SJSA1 (cell line): Measurements from ENCODE around the gene OR2C3. TPM values are rescaled to one million over a fixed set of nuclear protein-coding genes. Genes with fewer than 3 reads are reported as not detected.
"Not testable (repeated sequence)": the region's sequence is repeated elsewhere in the genome, so short reads cannot be mapped to it uniquely, and the experiment has no call there.

ENCODE experiments used
- DNase-seq, 2 experiments: peaks; one replicate each; pipeline ENCODE4 v3.0.0-alpha.2; 2015 to 2020; ENCODE audit warnings: low spot score in 2 of 2, low read depth in 1 of 2
- H3K27ac ChIP-seq: fragments of 250-450 bp; sonication (Bioruptor Pico); 2 replicates; pipeline ENCODE4 v1.5.1; 2020; ENCODE audit warnings: mild to moderate bottlenecking, moderate library complexity
- H3K27me3 ChIP-seq: fragments of 250-450 bp; sonication (Bioruptor Pico); replicated peaks from 2 replicates; pipeline ENCODE4 v1.5.1; 2020; ENCODE audit warnings: mild to moderate bottlenecking, moderate library complexity
- H3K36me3 ChIP-seq: fragments of 250-450 bp; sonication (Bioruptor Pico); 2 replicates; pipeline ENCODE4 v1.5.1; 2020; ENCODE audit warnings: mild to moderate bottlenecking
- H3K4me1 ChIP-seq: fragments of 250-450 bp; sonication (Bioruptor Pico); replicated peaks from 2 replicates; pipeline ENCODE4 v1.6.1; 2021; ENCODE audit warnings: mild to moderate bottlenecking
- H3K4me3 ChIP-seq: fragments of 250-450 bp; sonication (Bioruptor Pico); 2 replicates; pipeline ENCODE4 v1.5.1; 2020; ENCODE audit warnings: mild to moderate bottlenecking
- H3K9me3 ChIP-seq: fragments of 250-450 bp; sonication (Bioruptor Pico); replicated peaks from 2 replicates; pipeline ENCODE4 v1.5.1; 2020; ENCODE audit warnings: mild to moderate bottlenecking
- total RNA-seq: library from RNA; depleted of rRNA; stranded (reverse); fragments of >200 nt; shearing (Covaris generic); gene quantifications from 2 replicates; pipeline ENCODE4 v1.2.3, GENCODE V29; 2014

OR2C3 gene
- total RNA-seq, 1 experiment from 2014 or later, result not detected

DNA sequence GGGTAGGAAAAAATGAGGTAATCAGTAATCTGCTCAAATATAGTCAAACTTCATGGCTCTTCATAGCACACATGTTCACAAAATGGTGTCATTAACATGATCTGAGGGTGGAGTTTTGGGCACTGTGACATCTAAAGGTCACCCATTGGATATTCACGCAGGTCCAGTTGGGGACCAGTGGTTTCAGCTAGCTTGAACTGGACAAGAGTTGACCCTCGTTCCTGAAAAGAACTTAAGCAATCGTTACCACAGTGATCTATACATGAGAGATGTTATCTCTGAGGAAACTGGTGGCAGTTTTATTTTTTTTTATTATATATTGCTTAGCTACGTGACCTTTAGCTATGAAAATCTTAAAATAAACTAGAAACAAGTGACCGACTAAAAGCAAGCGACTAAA is 3.0 kb upstream of the OR2C3 start:
- no peaks in the 10 kb centered on the region for H3K36me3 ChIP-seq
- no peaks in the 10 kb centered on the region for H3K27me3 ChIP-seq
- no peak overlapping the region for H3K4me3 ChIP-seq
- peaks cover 11% of the 10 kb centered on the region for H3K9me3 ChIP-seq
- no peak for DNase-seq
- H3K4me1 ChIP-seq, result no peaks in the 10 kb centered on the region
- no peak overlapping the region for H3K27ac ChIP-seq

DNA sequence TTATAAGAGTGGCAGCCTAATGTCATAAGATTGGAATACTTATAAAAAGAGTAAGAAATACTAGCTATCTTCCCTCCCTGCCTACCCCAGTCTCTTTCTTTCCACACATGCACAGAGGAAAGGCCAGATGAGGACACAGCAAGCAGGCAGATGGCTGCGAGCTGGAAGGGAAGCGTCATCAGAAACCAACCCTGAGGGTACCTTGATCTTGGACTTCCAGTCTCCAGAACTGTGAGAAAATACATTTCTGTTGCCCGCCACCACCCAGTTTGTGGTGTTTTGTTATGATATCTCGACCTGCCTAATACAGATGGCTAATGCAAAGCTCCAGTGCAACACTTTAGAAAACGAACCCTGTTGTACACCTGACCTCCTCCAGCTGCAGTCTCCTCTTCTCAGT is 2.3 kb upstream of the OR2C3 start:
- no peaks in the 10 kb centered on the region for H3K4me1 ChIP-seq
- no peaks in the 10 kb centered on the region for H3K27me3 ChIP-seq
- no peaks in the 10 kb centered on the region for H3K36me3 ChIP-seq
- peaks cover 11% of the 10 kb centered on the region for H3K9me3 ChIP-seq
- DNase-seq, result no peak
- no peak overlapping the region for H3K27ac ChIP-seq
- no peak overlapping the region for H3K4me3 ChIP-seq

DNA sequence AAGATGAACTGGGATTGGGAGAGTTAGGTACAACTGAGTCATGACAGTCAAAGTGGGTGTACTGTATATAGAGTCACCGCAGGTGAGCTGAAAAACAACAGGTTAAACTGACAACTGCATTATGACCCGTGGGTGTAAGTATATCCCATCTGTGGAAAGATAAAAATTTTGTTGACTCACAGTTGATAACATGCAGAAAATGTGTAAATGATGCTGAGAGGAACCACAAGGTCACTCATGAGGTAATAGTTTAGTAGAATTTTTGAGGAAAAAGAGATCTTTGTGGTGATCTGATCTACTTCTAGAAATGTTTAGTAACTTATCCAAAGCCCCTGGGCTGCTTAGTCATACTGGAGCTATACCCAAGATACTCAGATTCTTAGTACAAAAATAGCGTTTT is 838 bp downstream of the OR2C3 start:
- DNase-seq, result no peak
- Histone ChIP-seq H3K27me3 (no peaks in the 10 kb centered on the region), H3K9me3 (peaks cover 11% of the 10 kb centered on the region), H3K4me1 (no peaks in the 10 kb centered on the region), H3K27ac (no peak overlapping the region), H3K36me3 (no peaks in the 10 kb centered on the region), H3K4me3 (no peak overlapping the region)

DNA sequence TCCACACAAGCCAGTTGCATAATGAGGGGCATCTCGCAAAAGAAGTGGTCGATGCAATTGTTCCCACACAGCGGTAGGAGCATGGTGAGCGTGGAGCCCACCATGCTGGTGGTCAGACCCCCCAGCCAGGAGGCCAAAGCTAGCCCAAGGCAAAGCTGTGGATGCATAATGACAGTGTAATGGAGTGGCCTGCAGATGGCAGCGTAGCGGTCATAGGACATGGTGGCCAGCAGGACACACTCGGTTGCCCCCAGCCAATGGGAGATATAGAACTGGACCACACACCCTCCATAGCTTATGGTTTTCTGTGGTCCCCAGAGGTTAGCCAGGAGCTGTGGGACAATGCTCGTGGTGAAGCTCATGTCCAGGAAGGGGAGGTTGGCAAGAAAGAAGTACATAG is 4.3 kb downstream of the OR2C3 start:
- no peak overlapping the region for H3K4me3 ChIP-seq
- H3K4me1 ChIP-seq, result no peaks in the 10 kb centered on the region

DNA sequence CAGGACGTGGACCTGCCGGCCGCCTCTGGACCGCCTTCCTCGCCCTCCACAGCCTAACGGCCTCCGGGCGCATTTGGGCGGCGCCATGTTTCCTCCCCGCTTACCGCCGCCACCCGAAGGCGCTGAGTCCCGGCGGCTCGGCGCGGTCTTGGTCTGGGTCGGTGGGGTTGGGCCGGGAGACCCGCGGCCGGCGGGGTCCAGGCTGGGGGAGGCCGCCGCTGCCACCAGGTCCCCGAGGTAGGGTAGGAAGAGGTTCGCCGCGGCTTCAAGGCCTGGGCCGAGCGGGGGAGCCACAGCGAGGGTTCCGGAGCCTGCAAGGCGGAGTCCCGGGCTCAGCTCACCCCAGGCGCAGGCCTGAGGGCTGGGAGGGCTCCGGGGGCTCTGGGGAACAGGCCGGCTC is 5.5 kb downstream of the OR2C3 start:
- H3K36me3 ChIP-seq, result no peaks in the 10 kb centered on the region
- no peak overlapping the region for H3K4me3 ChIP-seq
- no peaks in the 10 kb centered on the region for H3K27me3 ChIP-seq
- no peak for DNase-seq
- no peaks in the 10 kb centered on the region for H3K4me1 ChIP-seq
- no peak overlapping the region for H3K27ac ChIP-seq
- H3K9me3 ChIP-seq, result peaks cover 12% of the 10 kb centered on the region

More for the DNA sequence above, 4.3 kb downstream of the OR2C3 start:
- no peak overlapping the region for H3K27ac ChIP-seq
- no peak for DNase-seq
- H3K27me3 ChIP-seq, result no peaks in the 10 kb centered on the region
- H3K9me3 ChIP-seq, result peaks cover 14% of the 10 kb centered on the region
- no peaks in the 10 kb centered on the region for H3K36me3 ChIP-seq

DNA sequence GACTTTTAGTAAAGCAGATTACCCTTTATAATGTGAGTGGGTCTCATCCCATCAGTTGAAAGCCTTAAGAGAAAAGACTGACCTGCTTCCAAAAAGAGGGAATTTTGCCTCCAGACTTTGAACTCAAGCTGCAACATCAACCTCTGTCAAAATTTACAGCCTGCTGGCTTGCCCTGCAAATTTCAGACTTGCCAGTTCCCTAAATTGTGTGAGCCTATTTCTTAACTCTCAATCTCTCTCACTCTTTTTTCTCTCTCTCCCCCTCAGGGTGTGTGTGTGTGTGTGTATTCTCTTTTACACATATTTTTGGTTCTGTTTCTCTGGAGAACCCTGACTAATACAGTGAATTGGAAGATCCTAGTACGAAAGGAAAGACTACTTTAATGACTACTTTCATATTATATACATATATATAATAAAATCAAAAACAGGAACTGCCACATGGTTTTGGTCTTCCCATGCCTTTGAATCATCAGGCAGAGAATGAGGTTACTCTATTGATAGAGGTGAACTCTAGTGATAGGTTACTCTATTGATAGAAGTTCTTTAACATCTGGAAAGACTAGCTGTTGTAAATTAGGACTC is 6.4 kb downstream of the OR2C3 start:
- DNase-seq, result no peak
- H3K27me3 ChIP-seq, result no peaks in the 10 kb centered on the region
- no peaks in the 10 kb centered on the region for H3K36me3 ChIP-seq
- H3K27ac ChIP-seq, result no peak overlapping the region
- no peaks in the 10 kb centered on the region for H3K4me1 ChIP-seq
- no peak overlapping the region for H3K4me3 ChIP-seq
- peaks cover 7% of the 10 kb centered on the region for H3K9me3 ChIP-seq

DNA sequence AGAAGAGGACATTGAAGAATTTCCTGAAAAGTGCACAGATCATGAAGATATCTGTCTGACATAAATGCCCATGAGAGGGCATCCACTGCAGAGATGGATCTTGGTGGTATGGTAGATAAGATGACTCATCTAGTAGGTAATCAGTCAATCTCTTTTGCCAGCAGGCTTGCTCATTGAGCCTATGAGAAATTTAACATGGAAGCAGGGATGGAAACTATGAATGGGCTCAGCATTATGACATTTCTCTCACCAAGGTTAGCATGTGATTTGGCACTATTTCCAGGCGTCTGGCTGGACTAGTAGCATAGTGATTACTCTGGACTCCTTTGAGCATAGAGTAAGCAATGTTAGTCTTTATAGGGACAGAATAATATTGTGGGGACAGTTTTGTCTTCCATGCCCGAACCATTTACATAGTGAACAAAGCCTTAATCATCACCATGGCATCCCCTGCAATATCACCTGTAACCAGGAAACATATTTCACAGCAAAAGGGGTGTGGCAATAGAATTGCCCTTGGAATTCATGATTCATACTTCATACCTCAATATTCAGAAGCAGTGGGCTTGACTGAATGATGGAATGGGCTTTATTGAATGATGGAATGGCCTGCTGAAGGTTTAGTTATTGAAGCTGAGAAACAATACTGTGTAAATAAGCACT is 7.3 kb downstream of the OR2C3 start:
- Histone ChIP-seq H3K27ac (no peak overlapping the region), H3K4me1 (no peaks in the 10 kb centered on the region), H3K36me3 (no peaks in the 10 kb centered on the region), H3K27me3 (no peaks in the 10 kb centered on the region), H3K9me3 (peaks cover 7% of the 10 kb centered on the region), H3K4me3 (no peak overlapping the region)
- no peak for DNase-seq

DNA sequence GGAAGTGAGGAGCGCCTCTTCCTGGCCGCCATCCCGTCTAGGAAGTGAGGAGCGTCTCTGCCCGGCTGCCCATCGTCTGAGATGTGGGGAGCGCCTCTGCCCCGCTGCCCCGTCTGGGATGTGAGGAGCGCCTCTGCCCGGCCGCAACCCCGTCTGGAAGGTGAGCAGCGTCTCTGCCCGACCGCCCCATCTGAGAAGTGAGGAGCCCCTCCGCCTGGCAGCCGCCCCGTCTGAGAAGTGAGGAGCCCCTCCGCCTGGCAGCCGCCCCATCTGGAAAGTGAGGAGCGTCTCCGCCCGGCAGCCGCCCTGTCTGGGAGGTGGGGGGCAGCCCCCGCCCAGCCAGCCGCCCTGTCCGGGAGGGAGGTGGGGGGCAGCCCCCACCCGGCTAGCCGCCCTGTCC is 14.4 kb downstream of the OR2C3 start:
- not testable (repeated sequence) for H3K27ac ChIP-seq, H3K4me1 ChIP-seq, H3K4me3 ChIP-seq, H3K36me3 ChIP-seq, H3K9me3 ChIP-seq, H3K27me3 ChIP-seq, DNase-seq

DNA sequence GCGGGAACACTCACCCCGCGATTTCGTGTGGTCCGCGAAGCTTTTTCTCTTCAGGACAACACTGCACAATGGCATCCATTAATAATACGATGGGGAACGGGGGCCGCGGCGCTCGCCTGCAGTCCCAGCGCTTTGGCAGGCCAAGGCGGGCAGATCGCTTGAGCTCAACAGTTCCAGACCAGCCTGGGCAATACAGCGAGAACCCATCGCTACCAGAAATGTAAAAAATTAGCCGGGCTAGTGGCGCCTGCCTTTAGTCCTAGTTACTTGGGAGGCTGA is 17.7 kb downstream of the OR2C3 start:
- 0 out of 2 replicates have a peak, but pooled peaks cover 3% of the 10 kb centered on the region for H3K9me3 ChIP-seq
- DNase-seq, result no peak
- no peaks in the 10 kb centered on the region for H3K27me3 ChIP-seq
- no peaks in the 10 kb centered on the region for H3K4me1 ChIP-seq
- no peaks in the 10 kb centered on the region for H3K36me3 ChIP-seq
- H3K27ac ChIP-seq, result no peak overlapping the region
- H3K4me3 ChIP-seq, result no peak overlapping the region

DNA sequence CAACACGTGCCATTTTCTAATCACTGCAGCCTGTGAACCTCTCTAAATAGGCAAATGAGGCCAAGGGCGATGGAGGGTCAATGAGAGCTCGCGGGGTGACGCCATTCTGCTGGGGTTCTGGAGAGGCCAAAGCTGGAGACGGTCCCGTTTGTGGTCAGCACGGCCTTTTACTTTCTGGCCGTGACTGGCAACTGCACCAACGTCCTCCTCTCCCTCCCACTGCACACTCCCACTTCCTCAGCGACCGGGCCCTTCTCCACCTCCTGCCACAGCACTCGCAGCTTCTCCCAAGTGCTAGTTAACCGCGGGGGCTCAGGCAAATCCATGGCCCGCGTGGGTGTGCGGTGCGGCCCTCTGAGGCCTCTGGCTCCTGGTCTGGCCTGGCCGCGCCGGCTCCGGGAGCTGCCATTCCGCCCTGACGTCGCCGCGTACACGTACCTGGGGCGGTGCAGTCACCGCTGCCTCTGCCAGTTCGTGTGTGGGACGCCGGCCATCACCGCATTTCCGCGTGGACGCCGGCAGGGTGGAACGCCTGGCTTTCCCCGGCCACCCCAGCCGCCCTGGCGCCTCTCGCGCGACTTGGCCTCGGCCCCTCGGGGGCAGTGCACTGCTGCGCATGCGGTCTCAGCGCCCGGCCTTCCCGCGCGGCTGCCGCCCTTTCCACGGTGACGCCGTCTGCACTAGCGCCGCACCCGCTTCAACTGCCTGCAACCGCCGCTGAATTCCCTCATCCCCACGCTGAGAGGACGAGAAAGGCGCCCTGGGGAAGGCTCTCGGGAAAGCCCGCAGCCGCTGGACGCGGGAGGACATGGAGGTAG is 18.2 kb downstream of the OR2C3 start:
- Histone ChIP-seq H3K36me3 (no peaks in the 10 kb centered on the region), H3K9me3 (0 out of 2 replicates have a peak, but pooled peaks cover 3% of the 10 kb centered on the region), H3K27me3 (no peaks in the 10 kb centered on the region), H3K4me1 (no peaks in the 10 kb centered on the region), H3K4me3 (no peak overlapping the region), H3K27ac (no peak overlapping the region)
- DNase-seq, result no peak

DNA sequence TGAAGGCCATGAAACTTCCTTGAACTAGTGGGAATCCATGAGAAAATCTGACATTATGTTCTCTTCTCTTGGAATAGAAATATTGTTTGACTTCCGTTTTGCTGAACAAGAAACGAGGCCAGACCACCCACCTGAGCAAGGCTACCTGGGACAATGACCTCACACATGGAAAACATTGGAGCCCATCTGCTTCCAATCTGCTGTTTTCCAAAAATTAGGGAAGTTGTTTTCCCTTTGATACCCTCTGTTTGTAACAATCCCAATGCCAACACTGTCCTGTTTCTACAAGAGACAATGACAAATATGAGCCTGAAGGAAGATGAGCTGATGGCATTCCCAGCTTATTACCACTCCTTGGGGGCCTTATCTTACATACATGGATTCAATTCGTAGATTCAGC is 29.4 kb downstream of the OR2C3 start:
- no peak for DNase-seq
- Histone ChIP-seq H3K27ac (no peak overlapping the region), H3K36me3 (no peaks in the 10 kb centered on the region), H3K4me1 (no peaks in the 10 kb centered on the region), H3K9me3 (no peaks in the 10 kb centered on the region), H3K4me3 (no peak overlapping the region), H3K27me3 (no peaks in the 10 kb centered on the region)

DNA sequence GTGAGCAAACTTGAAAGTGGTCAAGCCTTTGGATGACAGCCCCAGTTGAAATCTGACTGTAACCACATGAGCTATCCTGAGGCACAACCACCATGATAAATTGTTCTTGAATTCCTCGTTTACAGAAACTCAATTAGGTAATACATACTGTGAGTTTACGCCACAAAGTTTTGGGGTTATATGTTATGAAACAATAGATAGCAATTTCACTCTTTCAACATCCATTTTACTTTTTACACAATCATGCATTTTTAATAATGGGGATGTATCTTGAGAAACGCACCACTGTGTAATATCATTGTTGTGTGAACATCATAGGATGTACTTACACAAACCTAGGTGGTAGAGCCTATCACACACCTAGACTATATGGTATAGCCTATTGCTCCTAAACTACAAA is 35.4 kb downstream of the OR2C3 start:
- H3K36me3 ChIP-seq, result no peaks in the 10 kb centered on the region
- no peaks in the 10 kb centered on the region for H3K27me3 ChIP-seq
- no peak for DNase-seq
- no peaks in the 10 kb centered on the region for H3K9me3 ChIP-seq
- H3K27ac ChIP-seq, result no peak overlapping the region
- no peaks in the 10 kb centered on the region for H3K4me1 ChIP-seq
- H3K4me3 ChIP-seq, result no peak overlapping the region

DNA sequence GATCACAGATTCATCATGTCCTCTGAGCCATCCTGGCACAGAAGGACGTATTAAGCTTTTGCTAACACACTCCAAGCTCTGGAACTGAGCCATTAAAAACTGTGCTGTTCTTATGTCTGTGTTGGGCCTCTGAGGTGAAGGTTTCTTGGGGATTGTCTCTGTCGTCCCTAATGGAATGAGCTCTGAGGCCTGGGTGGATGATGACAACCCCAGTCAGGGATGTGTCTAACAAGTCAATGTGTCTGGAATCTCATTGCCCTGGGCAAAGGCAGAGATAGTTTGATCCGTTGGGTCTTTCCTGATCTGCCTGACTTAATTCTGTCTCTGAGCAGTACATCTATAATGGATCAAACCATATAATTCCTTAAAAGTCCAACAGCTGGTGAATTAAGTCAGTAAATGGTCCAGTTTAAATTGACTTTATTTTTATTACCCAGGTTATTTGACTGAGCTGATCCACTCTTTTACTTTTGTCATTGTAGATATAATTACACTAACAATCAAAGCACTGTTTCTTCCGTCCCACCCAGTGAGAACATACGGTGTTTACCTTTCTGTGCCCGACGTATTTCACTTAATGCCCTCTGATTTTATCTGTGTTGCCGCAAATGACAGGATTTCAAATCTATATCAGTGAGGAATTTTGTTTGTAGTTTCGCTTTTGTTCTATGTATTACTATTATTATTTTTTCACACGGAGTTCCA is 39.5 kb downstream of the OR2C3 start:
- Histone ChIP-seq H3K4me3 (no peak overlapping the region), H3K27me3 (no peaks in the 10 kb centered on the region), H3K27ac (no peak overlapping the region), H3K4me1 (no peaks in the 10 kb centered on the region), H3K9me3 (no peaks in the 10 kb centered on the region), H3K36me3 (no peaks in the 10 kb centered on the region)
- DNase-seq, result no peak

DNA sequence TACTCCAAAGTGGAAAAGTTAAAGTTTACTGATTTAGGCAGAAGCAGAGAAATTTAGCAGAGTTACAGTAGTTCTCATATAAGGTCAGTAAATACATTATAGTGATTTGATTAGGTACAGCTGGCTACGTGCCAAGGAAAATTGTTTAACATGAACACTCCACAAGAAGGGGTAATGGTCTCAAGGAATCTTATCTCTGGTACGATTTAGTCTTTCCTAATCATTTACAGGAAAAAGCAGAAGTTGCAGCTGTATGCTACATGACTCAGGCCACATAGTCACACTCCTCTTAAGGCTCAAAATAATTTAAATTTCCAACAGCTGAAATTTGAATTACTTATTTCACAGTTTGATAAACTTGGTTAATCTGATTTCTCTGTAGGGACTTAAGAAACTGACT is 41.5 kb downstream of the OR2C3 start:
- no peaks in the 10 kb centered on the region for H3K27me3 ChIP-seq
- H3K4me1 ChIP-seq, result no peaks in the 10 kb centered on the region
- no peak for DNase-seq
- H3K9me3 ChIP-seq, result no peaks in the 10 kb centered on the region
- H3K36me3 ChIP-seq, result no peaks in the 10 kb centered on the region
- H3K27ac ChIP-seq, result no peak overlapping the region
- H3K4me3 ChIP-seq, result no peak overlapping the region
